Measurements from ENCODE around the gene FAM120A.

The FAM120A gene

DNA sequence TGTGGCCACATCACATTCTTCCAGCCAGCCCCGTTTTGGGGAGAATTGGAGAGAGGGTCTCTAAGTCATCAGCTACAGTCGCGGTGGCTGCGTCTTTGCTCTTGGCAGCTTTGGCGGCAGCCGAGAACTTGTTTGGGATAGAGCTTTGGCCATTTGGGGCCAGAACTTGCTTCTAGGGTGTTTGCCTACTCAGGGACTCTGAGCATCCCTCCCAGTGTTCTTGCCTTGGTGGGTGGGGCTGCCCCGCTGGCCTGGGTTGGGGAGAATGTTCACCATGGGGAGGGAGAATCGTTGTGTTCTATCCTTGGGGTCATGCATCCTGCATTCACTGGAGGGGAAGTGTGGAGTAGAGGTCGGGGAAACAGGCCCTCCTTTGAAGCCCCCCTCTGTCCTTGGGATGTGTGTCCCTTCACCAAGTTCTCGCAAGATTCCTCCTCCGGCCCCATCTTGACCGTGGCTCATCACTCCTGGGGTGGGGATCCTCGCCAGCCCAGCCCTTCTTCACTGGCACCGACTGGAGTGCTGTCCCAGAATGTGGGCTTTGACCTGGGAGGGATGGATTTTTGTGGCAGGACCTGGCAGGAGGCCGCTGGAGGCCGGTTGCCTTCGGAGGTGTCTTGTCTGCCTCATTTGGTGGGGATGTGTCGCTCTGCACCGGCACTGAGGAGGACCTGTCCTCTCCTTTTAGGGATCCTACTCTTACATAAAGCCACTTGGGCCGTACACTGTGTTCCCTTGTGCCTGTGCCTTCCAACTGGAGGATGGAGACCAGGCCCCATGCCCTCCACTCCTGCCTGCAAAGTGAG is 128.4 kb downstream of the FAM120A start:
- H3K27ac ChIP-seq, result peak overlapping the region; percentile 49; the same call in 1 of the 2 replicates
- TF ChIP-seq, protein P1, sequence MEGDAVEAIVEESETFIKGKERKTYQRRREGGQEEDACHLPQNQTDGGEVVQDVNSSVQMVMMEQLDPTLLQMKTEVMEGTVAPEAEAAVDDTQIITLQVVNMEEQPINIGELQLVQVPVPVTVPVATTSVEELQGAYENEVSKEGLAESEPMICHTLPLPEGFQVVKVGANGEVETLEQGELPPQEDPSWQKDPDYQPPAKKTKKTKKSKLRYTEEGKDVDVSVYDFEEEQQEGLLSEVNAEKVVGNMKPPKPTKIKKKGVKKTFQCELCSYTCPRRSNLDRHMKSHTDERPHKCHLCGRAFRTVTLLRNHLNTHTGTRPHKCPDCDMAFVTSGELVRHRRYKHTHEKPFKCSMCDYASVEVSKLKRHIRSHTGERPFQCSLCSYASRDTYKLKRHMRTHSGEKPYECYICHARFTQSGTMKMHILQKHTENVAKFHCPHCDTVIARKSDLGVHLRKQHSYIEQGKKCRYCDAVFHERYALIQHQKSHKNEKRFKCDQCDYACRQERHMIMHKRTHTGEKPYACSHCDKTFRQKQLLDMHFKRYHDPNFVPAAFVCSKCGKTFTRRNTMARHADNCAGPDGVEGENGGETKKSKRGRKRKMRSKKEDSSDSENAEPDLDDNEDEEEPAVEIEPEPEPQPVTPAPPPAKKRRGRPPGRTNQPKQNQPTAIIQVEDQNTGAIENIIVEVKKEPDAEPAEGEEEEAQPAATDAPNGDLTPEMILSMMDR (conservative IDR thresholded peaks at IDR 0.05), result no peak

DNA sequence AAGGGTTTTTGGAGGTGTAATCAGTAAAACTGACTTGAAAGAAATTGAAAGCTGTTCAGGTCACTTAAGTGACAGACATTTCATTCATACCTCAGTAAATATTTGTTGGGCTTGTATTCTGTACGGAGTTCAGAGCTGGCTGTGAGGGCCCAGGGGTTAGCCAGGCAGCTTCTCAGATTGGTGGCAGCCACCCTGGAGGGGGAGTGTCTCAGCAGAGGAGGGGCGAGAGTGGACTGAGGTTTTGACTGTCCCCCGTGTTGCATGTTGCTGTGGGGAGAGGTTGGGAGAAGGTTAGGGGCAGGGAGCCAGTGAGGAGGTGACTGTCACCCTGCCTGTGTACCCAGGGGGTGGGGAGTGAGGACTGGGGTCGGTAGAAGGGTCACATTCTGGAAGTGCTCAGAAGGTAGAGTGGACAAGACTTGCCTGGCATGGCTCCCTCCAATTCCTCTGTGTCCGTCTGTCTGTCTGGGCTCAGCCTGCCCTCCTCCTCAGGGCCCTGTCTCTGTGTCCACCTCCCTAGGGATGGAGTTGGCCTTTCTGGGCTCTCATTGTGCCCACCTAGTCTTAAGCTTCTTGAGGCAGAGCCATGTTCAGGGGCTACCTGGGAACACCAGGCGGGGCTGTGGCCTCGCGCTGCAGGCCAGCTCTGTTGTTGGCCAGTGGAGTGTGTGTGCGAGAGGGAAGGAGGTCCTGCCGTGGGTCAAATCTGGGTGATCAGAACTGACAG is 129.3 kb downstream of the FAM120A start:
- H3K27ac ChIP-seq, result peak overlapping the region; percentile 49; the same call in 1 of the 2 replicates
- TF ChIP-seq, protein P1 (conservative IDR thresholded peaks at IDR 0.05), result no peak

DNA sequence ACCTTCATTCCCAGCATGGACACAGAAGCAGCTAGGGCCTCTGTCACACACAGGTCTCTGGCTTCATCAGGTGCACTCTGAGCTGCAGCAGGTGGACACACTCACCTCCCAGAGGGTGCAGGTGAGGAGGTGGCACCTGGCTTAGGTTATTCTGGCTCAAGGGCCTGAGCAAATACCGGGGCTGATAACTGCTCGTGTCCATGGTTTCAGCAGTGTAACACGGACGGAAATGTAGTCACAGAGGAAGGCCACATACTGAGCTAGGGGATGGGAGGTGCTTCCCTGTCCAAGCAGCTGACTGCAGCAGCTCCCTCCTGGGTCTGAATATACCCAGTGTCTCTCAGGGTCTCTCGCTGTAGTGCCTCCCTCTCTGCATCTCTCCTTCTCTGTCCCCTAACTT is 130.6 kb downstream of the FAM120A start:
- TF ChIP-seq, protein P1 (conservative IDR thresholded peaks at IDR 0.05), result no peak
- H3K27ac ChIP-seq, result peak overlapping the region; percentile 49

DNA sequence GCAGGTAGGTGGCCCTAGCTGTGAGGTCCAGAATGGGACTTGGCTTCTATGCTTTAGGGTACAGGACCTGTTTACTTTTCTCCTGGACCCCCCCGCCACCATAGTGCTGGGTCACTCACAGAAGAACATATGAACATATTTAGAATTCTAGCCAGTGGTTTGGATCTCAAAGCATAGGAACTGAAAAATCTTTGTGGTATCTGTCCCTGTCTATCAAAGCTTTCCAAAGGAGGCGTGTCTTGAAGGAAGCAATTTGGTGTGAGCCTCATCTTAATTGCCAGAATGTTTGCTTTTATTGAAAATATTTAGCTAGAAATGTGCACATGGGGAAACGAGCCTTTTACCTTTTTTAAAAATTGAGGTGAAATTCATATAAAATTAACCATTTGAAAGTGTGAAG is 131.1 kb downstream of the FAM120A start:
- TF ChIP-seq, protein P1 (conservative IDR thresholded peaks at IDR 0.05), result no peak
- H3K27ac ChIP-seq, result peak overlapping the region; percentile 49

DNA sequence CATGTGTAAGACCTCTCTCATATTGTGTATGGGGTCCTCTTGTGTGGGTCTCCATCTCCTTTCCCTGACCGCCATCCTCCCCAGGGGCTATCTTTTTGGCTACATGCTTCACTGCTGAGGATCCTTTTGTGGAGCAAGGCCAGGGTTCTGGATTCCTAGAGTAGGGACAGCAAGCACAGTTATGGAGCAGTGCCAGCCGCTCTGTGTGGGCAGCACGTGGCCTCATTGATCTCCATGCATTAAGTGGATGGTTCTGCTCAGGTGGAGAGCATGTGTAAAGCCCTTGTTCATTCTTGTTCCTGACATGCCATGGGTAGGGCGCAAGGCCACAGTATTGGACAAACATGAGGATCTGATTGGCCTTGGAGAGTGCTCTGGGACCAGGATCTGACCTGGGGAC is 133.8 kb downstream of the FAM120A start:
- TF ChIP-seq, protein P1 (conservative IDR thresholded peaks at IDR 0.05), result no peak
- H3K27ac ChIP-seq, result no peak overlapping the region

DNA sequence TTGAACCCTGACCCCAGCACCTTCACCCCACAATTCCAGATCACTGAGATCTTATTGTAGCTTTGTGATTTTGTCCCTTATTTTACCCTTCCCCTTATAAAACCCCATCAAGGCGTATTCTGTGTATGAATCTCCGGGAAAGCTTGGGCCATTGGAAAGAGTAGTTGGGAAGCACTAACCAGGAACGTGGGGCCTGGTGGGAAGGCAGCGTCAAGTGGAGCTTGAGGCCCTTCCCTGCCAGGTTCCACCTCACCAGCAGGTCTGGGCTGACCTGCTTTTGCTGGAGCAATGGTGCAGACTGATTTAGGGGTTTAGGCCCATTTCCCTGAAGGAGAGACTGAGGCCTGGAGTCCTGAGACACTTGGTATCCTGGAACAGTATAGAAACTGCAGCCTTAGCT is 134.2 kb downstream of the FAM120A start:
- TF ChIP-seq, protein P1 (conservative IDR thresholded peaks at IDR 0.05), result no peak
- no peak overlapping the region for H3K27ac ChIP-seq

DNA sequence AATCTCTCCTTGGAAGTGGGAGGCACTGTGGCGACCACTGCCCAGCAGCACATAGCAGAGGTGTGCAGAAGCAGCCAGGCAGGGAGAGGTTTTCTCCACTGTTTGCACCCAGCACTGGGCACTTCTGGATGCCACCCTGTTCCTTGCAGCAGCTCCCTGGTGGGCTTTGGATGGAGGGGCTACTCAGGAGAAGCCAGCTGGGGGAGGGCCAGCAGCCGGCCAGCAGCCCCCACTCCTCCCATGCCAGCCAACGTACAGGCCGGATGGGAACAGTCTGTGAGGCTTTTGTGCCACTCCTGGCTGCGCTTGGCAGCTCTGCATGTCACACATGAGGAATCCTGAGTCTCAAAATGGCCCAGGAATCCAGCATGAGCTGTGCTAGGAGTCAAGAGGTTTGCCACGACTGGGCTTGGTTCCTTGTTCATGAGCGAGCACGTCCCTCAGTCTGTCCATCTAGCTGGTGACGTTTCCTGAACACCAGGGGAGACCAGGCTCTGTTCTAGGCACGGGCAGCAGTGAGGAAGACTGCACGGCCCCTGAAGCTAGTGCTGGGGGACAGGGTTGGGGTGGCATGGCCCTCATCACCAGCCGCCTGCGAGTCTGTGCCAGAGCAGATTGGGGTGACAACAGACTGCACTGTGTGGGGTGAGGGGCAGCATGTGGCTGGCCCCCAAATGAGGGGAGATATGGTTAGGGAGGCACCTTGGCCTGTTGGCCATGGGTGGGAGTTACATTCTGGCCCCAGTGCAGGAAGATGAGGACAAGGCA is 135.0 kb downstream of the FAM120A start:
- no peak overlapping the region for H3K27ac ChIP-seq
- TF ChIP-seq, protein P1 (conservative IDR thresholded peaks at IDR 0.05), result no peak

All from VCaP (cell line).